ENCODE data around the gene DCX. TPM values are rescaled to one million over a fixed set of nuclear protein-coding genes. Genes with fewer than 3 reads are reported as not detected.

Gene DCX
- total RNA-seq, 1 donor from 2014 or later, result 0.26 TPM

DNA sequence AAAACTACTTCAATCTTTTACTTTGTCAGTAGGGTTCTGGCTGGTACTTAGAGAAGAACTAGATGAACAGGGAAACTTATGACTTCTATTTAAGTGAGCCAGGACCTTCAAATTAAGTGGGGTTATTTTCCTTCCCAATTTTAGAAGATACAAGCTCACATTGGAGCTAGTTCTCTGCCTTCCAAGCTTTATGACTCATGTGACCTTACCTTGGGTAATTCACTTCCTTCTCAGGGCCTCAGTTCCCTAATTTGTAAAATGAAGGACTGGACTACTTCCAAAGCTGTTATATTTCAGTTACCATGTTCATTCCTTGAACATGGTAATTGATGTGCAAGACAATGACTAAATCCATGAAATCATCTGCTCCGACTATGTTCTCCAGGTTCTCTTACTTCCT lies 32.0 kb upstream of the DCX start:
- H3K4me3 Mint-ChIP-seq (ENCODE audit: unreplicated experiment), result no peak overlapping the region
- no peaks in the 10 kb centered on the region for H3K9me3 Mint-ChIP-seq (ENCODE audit: unreplicated experiment)
- no peaks in the 10 kb centered on the region for H3K27me3 Mint-ChIP-seq (ENCODE audit: unreplicated experiment)
- TF ChIP-seq, protein P1, sequence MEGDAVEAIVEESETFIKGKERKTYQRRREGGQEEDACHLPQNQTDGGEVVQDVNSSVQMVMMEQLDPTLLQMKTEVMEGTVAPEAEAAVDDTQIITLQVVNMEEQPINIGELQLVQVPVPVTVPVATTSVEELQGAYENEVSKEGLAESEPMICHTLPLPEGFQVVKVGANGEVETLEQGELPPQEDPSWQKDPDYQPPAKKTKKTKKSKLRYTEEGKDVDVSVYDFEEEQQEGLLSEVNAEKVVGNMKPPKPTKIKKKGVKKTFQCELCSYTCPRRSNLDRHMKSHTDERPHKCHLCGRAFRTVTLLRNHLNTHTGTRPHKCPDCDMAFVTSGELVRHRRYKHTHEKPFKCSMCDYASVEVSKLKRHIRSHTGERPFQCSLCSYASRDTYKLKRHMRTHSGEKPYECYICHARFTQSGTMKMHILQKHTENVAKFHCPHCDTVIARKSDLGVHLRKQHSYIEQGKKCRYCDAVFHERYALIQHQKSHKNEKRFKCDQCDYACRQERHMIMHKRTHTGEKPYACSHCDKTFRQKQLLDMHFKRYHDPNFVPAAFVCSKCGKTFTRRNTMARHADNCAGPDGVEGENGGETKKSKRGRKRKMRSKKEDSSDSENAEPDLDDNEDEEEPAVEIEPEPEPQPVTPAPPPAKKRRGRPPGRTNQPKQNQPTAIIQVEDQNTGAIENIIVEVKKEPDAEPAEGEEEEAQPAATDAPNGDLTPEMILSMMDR (IDR thresholded peaks at IDR 0.05; ENCODE audit: unreplicated experiment), result no peak
- no peak overlapping the region for H3K27ac Mint-ChIP-seq (ENCODE audit: unreplicated experiment)
- no peaks in the 10 kb centered on the region for H3K4me1 Mint-ChIP-seq (ENCODE audit: unreplicated experiment)
- DNase-seq (ENCODE audit: low spot score), result no peak
- no peaks in the 10 kb centered on the region for H3K36me3 Mint-ChIP-seq (ENCODE audit: low read depth, unreplicated experiment)

- Mint-ChIP-seq H3K9me3 (ENCODE audit: unreplicated experiment) (no peaks in the 10 kb centered on the region), H3K4me1 (ENCODE audit: unreplicated experiment) (no peaks in the 10 kb centered on the region), H3K4me3 (ENCODE audit: unreplicated experiment) (no peak overlapping the region), H3K27ac (ENCODE audit: unreplicated experiment) (no peak overlapping the region), H3K27me3 (ENCODE audit: unreplicated experiment) (no peaks in the 10 kb centered on the region), H3K36me3 (ENCODE audit: low read depth, unreplicated experiment) (no peaks in the 10 kb centered on the region)
- TF ChIP-seq, protein P1 (IDR thresholded peaks at IDR 0.05; ENCODE audit: unreplicated experiment), result no peak
- DNase-seq (ENCODE audit: low spot score), result no peak
Measured at GRCh38 chrX:111442791-111443190, 30.8 kb upstream of the DCX start.

DNA sequence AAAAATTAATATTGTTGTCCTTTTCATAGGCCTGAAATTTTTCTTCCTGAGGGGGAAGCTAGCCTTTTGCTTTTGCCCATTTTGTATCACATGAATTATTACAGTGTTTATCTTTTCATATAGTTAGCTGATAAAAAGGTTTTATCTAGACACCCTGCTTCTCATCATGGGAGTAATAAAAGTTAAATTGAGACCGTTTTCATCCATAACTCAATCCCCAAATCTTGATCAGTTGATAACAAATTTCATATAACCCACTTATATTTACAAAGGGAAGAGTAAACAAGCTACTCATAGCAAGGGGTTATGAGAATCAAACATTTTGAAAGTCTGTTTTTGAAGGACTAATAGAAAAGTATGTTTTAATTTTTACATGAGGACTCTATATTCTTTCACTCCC lies 23.5 kb upstream of the DCX start:
- Mint-ChIP-seq H3K36me3 (ENCODE audit: low read depth, unreplicated experiment) (no peaks in the 10 kb centered on the region), H3K4me3 (ENCODE audit: unreplicated experiment) (no peak overlapping the region), H3K9me3 (ENCODE audit: unreplicated experiment) (no peaks in the 10 kb centered on the region), H3K4me1 (ENCODE audit: unreplicated experiment) (no peaks in the 10 kb centered on the region), H3K27me3 (ENCODE audit: unreplicated experiment) (no peaks in the 10 kb centered on the region), H3K27ac (ENCODE audit: unreplicated experiment) (no peak overlapping the region)
- DNase-seq (ENCODE audit: low spot score), result no peak
- TF ChIP-seq, protein P1 (IDR thresholded peaks at IDR 0.05; ENCODE audit: unreplicated experiment), result no peak

- H3K36me3 Mint-ChIP-seq (ENCODE audit: low read depth, unreplicated experiment), result no peaks in the 10 kb centered on the region
- TF ChIP-seq, protein P1 (IDR thresholded peaks at IDR 0.05; ENCODE audit: unreplicated experiment), result no peak
- no peak for DNase-seq (ENCODE audit: low spot score)
- no peak overlapping the region for H3K27ac Mint-ChIP-seq (ENCODE audit: unreplicated experiment)
- no peaks in the 10 kb centered on the region for H3K27me3 Mint-ChIP-seq (ENCODE audit: unreplicated experiment)
- no peaks in the 10 kb centered on the region for H3K4me1 Mint-ChIP-seq (ENCODE audit: unreplicated experiment)
- H3K4me3 Mint-ChIP-seq (ENCODE audit: unreplicated experiment), result no peak overlapping the region
- no peaks in the 10 kb centered on the region for H3K9me3 Mint-ChIP-seq (ENCODE audit: unreplicated experiment)
Measured at GRCh38 chrX:111431001-111431400, 19.0 kb upstream of the DCX start.

GRCh38 chrX:111411557-111411956 lies 435 bp downstream of the DCX start:
- DNase-seq (ENCODE audit: low spot score), result no peak
- Mint-ChIP-seq H3K36me3 (ENCODE audit: low read depth, unreplicated experiment) (no peaks in the 10 kb centered on the region), H3K4me3 (ENCODE audit: unreplicated experiment) (no peak overlapping the region), H3K27ac (ENCODE audit: unreplicated experiment) (no peak overlapping the region), H3K4me1 (ENCODE audit: unreplicated experiment) (no peaks in the 10 kb centered on the region), H3K9me3 (ENCODE audit: unreplicated experiment) (no peaks in the 10 kb centered on the region), H3K27me3 (ENCODE audit: unreplicated experiment) (peaks cover 4% of the 10 kb centered on the region)
- TF ChIP-seq, protein P1 (IDR thresholded peaks at IDR 0.05; ENCODE audit: unreplicated experiment), result no peak
